Lower leg skin (tissue), 4 donors: Measurements from ENCODE around the gene FAM124B. TPM values are rescaled to one million over a fixed set of nuclear protein-coding genes. Genes with fewer than 3 reads are reported as not detected.

ENCODE experiments used
- total RNA-seq, 4 donors: library from RNA; depleted of rRNA; stranded (reverse); fragments of >200 nt; gene quantifications; one replicate each; pipeline ENCODE4 v1.1.0, GENCODE V29; 2016

Gene FAM124B
- total RNA-seq, 4 donors from 2014 or later = 0.55 to 3.9 (median 2.2) TPM

Other genes starting within 250 kb of the FAM124B start
- gene CUL3, start 183.3 kb upstream of the FAM124B start, total RNA-seq = 100 to 1,000 TPM in 1 of 4 donors, 10 to 100 TPM in 3; 66.0 to 105 (median 82.6) TPM